Left cardiac atrium (tissue), 4 donors: Measurements from ENCODE around the gene UBE3A. TPM values are rescaled to one million over a fixed set of nuclear protein-coding genes. Genes with fewer than 3 reads are reported as not detected.
"Not testable (repeated sequence)": the region's sequence is repeated elsewhere in the genome, so short reads cannot be mapped to it uniquely, and the experiment has no call there.

ENCODE experiments used
- ATAC-seq, 2 donors: fragments of 200-7000 bp; cut with Tn5 transposase; one replicate each; pipeline ENCODE4 v1.9.1; 2020; ENCODE audit warnings: mild to moderate bottlenecking in 2 of 2, moderate library complexity in 2 of 2
- DNase-seq: peaks from one replicate; pipeline ENCODE4 v3.0.0-alpha.2; 2020
- intact Hi-C, 2 donors: fragments of 100-400 bp; cut with DNase I; formaldehyde crosslinking; loops; one replicate each; pipeline versions ENCODE4 v1.14.1 to v1.15.1; 2022 to 2023
- long read RNA-seq: library from polyadenylated mRNA; unstranded; transcript quantifications from one replicate; pipeline ENCODE4 v2.0.0, GENCODE V29; 2021
- total RNA-seq, 2 donors: library from RNA; stranded (reverse); fragmentation: NEBNext Ultra II Directional; extraction: Animal tissue kit (Norgen Biotek cat#: 25700); gene quantifications; one replicate each; pipeline ENCODE4 v1.2.1, GENCODE V29; 2021
- donor health status: DM: no; HTN: yes; CAD: no.
- donor health status: DM: no; HTN: yes; CAD: no; lungs with severe emphysema.
- donor health status: DM: yes; HTN: yes; CAD: no.
- donor health status: Dilated cardiomyopathy.

The UBE3A gene
- 100 to 1,000 TPM in 1 of 2 donors, 10 to 100 TPM in 1; 91.5 to 105 TPM for total RNA-seq
- long read RNA-seq, full-length matches to known transcripts: 69 of 88 reads
- long read RNA-seq, partial matches to known transcripts: 11 of 88 reads
- long read RNA-seq, other reads (novel, unspliced or antisense): 8 of 88 reads

DNA sequence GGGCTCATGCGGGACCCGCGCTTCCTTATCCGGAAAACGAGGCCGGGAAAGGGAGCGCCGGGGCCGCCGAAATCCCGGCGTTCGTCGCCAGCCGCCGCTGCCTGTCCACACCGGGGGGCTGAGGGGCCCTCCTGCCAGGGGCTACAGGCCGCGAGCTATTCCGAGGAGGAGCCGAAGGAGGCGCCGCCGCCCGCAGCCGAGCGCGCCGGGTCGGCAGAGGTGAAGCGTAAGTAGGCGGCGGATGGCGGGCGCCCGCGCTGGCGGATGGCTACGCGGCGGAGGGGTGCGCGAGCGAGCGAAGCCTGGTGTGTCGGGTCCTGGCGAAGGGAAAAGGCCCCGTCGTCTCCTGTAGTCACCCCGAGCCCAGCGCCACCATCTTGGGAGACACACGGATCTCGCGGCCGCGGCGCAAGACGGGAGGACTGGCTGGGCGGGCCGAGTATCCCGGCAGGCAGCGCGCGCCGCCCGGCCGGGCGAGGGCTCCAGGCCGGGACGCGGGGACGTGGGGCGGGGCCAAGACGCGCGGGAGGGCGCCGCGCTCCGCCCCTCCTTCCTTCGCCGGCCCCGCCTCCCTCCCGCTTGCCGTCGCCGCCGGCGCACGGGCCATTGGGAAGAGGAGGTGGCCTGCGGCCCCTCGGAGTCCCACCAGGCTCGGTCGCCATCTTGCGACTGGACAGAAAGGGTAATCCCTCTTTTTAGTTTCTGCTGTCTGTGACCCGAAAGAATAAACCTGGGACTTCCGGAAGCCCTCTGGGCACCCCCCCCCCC is at the start of gene UBE3A:
UBE3A (minus strand) TSS at position 424 of the 768 bp plus-strand sequence. CDS start 29,917 bp downstream, outside the sequence.
- peak; percentile 92 for DNase-seq

GRCh38 chr15:25487226-25487884 is 48.5 kb upstream of the UBE3A start:
- intact Hi-C loops: no loop called here
- DNase-seq (no peak), ATAC-seq (no peak)

More for the DNA sequence above, at the start of gene UBE3A:
- peak; percentile 98 to 99 for ATAC-seq
- intact Hi-C loops: loop anchor here in 1 of 2 donors (5.0 kb wide), 1 partner anchor 91 kb away; no protein-coding TSS in a partner anchor

DNA sequence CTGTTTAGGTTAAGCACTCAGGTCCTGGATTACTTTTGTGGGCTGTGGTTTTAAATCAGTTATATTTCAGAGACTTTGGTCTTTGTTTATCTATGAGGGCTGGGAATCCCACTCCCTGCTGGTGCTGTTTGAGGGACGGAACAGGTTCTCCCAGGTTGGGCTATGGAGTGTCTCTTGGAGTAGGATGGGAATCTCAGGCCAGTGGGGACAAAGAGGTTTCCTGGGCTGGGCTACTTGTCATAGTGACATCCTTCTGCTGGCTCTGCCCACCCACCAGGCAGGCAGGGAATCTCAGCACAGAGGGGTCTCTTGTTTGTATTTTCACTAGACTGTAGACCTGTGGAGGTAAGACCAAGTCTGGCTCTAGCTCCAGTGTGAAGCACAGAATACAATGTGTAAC is 47.2 kb upstream of the UBE3A start:
- no peak for ATAC-seq
- intact Hi-C loops: no loop called here

GRCh38 chr15:25481208-25481859 is 42.5 kb upstream of the UBE3A start:
- ATAC-seq (peak; percentile 38 to 48), DNase-seq (no peak)
- intact Hi-C loops: no loop called here

More for the DNA sequence above, 47.2 kb upstream of the UBE3A start:
- DNase-seq: no peak

- no peak for ATAC-seq
- no peak for DNase-seq
- intact Hi-C loops: no loop called here
Observed at GRCh38 chr15:25478313-25478712, 39.5 kb upstream of the UBE3A start.

DNA sequence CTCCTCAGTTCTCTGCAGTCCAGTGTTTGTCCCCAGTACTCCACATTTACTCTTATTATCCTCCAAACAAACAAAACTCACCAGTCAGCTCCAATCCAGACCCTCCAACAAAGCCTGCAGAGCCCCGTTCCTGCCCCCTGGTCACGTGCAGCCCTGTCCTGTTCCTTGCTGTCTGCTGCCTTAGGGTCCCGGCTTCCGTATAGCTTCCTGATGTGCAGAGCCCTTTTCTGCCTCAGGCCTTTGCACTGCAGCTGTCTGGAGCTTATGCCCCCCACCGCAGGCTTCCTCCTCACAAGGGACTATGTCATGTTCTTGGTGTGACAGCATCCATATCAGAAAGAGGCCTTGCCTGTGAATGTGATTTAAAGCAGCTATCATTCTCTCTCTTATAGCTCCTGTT is 39.0 kb upstream of the UBE3A start:
- intact Hi-C loops: no loop called here
- ATAC-seq (no peak), DNase-seq (no peak)

DNA sequence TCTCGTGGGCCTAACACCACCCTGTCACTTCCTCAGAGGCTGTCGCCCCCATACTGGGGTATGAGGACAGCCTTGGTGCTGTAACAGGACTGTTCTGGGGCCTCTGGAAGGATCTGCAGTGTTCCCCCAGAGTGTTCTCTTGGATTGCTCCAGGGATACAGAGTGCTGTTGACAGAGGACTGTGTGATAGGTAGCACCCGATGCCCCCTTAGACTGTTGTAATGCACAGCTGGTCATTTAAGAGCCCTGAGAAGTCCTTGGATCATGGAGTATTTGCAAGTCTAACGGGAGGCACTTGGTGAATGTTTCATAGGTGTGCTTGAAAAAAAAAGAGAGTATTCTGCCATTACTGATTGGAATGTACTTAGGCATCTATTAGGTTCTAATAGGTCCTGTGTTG is 35.4 kb upstream of the UBE3A start:
- ATAC-seq: no peak
- no peak for DNase-seq
- intact Hi-C loops: no loop called here

DNA sequence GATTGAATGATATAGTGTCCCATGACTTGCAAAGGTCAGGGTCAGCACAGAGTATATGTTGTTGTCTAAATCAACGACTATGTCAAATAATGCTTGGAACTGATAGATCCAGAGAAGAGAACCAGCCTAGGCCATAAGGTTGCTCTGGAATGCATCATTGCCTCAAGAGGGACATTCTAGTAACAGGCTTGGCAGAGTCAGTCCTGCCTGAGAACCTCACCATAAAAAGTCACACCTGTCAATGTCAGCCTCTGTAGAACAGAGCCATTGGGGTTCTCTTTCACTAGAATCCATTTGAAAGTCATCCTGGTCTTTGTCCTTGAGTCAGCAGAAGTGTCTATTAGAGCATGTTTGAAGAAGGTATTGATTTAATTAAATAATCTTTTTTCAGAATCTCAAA is 31.4 kb upstream of the UBE3A start:
- intact Hi-C loops: no loop called here
- no peak for DNase-seq
- no peak for ATAC-seq

- peak; percentile 87 to 90 for ATAC-seq
- DNase-seq: no peak
- intact Hi-C loops: no loop called here
Observed at GRCh38 chr15:25469377-25469776, 30.6 kb upstream of the UBE3A start.

GRCh38 chr15:25468611-25469010 is 29.8 kb upstream of the UBE3A start:
- intact Hi-C loops: no loop called here
- DNase-seq (no peak), ATAC-seq (no peak)

DNA sequence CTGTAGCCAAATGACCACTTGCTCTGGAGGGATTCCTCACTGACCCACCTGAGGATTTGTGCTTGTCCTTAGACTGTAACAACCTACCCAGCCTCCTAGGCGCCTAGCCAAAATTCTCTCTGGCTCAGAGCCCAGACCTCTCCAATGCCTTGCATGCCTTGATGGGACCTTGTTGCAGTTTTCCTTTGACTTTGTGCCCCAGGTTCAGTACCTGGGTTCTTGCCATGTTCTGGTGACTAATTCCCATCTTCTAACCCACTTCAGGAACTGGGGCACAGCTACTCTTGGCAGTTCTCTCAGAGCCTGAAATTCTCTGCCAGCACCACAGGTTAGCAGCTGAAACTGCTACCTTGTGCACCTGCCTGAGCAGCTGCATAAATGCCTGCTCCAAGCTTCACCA is 27.0 kb upstream of the UBE3A start:
- ATAC-seq (peak in 1 of 2 donors; percentile 21), DNase-seq (no peak)
- intact Hi-C loops: no loop called here

GRCh38 chr15:25464784-25465183 is 26.0 kb upstream of the UBE3A start:
- DNase-seq (no peak), ATAC-seq (no peak)
- intact Hi-C loops: no loop called here

- intact Hi-C loops: no loop called here
- DNase-seq: no peak
- no peak for ATAC-seq
Observed at GRCh38 chr15:25464383-25464782, 25.6 kb upstream of the UBE3A start.

GRCh38 chr15:25456196-25456595 is 17.4 kb upstream of the UBE3A start:
- intact Hi-C loops: no loop called here

GRCh38 chr15:25455226-25455625 is 16.4 kb upstream of the UBE3A start:
- DNase-seq (no peak), ATAC-seq (no peak)
- intact Hi-C loops: no loop called here

More at GRCh38 chr15:25456196-25456595, 17.4 kb upstream of the UBE3A start:
- DNase-seq: no peak
- ATAC-seq: no peak

DNA sequence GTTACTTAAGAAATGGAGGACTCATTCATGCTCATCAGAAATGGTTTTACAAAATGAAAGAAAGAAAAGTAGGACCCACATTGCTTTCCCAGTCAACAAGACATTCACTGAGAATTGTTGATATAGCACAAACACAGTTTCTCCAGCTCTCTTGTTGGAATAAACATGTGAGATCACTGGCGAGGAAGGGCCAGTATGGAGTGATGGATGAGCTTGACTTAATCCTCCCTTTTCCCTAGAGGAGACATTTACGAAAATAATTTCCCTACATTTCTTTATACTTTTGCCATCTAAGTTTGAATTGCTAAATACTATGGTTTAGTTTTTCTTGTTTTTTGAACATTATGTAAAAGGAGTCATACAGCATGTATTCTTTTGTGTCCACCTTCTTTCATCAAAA is 15.9 kb upstream of the UBE3A start:
- intact Hi-C loops: no loop called here
- ATAC-seq (no peak), DNase-seq (no peak)

DNA sequence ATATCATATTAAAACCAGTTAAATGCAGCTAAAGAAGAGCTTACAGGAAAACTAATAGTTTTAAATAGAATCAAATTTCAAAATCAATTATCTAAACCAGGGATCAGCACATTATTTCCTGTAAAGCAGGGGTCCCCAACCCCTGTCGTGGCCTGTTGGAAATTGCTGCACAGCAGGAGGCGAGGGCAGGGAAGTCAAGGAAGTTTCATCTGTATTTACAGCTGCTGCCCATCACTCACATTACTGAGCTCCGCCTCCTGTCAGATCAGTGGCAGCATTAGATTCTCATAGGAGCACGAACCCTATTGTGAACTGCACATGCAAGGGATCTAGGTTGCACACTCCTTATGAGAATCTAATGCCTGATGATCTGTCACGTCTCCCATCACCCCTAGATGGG is 14.4 kb upstream of the UBE3A start:
- intact Hi-C loops: not testable (repeated sequence)

DNA sequence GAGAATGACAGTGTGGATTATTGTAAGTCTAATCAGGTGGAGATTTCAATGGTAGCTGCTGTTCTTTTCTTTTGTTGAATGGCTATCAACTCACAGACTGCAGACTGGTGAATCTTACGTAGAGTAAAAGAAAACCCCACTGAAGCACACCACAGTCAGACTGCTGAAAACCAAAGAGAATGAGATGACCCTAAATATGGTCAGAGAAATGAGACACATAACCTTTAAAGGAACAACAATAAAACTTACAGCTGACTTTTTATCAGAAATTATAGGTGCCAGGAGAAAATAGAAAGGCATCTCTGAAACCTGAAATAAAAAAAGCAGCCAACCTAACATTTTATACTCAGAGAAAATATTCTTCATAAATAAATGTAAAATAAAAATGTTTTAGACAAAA is 12.7 kb upstream of the UBE3A start:
- intact Hi-C loops: no loop called here
- DNase-seq: no peak
- ATAC-seq: no peak

More for the DNA sequence above, 14.4 kb upstream of the UBE3A start:
- not testable (repeated sequence) for DNase-seq, ATAC-seq

DNA sequence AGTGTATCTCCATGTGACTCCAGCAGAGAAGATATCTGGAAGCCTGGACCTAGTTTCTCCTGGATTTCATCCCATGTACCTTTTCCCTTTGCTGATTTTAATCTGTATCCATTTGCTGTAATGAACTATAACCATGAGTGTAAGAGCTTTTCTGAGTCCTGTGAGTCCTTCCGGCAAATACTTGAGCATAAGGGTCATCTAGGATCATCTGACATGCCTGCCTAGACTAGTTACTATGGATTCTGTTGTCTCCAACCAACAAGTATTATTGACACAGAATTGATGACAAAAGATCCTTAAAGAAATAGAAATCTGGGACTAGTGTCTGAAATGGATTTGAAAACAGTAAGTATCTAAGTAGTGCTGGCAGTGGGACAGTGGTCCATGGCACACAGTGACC is 11.3 kb upstream of the UBE3A start:
- DNase-seq (no peak), ATAC-seq (no peak)
- intact Hi-C loops: no loop called here

DNA sequence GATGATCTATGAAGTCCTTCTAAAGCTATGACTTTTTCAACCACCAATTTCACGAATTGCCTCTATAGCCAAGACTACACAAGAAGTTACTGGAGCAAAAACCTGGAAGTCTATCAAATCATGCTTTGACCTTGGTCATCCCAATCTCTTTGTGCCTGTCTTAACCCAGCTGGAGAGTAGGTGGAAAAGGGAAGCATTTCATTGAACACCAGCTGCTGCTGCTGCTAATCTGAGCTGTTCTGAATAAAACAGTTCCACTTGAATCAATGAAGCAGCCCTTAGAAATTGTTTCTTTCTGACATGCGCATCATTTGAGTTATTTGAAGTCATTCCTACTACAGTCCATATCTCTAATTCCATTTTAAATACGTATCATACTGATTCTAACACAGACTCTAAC is 7.3 kb upstream of the UBE3A start:
- DNase-seq: no peak
- intact Hi-C loops: no loop called here
- ATAC-seq: no peak
